ENCODE results near the gene PHACTR2. TPM values are rescaled to one million over a fixed set of nuclear protein-coding genes. Genes with fewer than 3 reads are reported as not detected.

PHACTR2 gene
- total and polyA plus RNA-seq, 2 of the 13 experiments (the other 11 are each of a cell fraction or from before 2014, with no cell fraction given), result 11.3 to 28.2 TPM

DNA sequence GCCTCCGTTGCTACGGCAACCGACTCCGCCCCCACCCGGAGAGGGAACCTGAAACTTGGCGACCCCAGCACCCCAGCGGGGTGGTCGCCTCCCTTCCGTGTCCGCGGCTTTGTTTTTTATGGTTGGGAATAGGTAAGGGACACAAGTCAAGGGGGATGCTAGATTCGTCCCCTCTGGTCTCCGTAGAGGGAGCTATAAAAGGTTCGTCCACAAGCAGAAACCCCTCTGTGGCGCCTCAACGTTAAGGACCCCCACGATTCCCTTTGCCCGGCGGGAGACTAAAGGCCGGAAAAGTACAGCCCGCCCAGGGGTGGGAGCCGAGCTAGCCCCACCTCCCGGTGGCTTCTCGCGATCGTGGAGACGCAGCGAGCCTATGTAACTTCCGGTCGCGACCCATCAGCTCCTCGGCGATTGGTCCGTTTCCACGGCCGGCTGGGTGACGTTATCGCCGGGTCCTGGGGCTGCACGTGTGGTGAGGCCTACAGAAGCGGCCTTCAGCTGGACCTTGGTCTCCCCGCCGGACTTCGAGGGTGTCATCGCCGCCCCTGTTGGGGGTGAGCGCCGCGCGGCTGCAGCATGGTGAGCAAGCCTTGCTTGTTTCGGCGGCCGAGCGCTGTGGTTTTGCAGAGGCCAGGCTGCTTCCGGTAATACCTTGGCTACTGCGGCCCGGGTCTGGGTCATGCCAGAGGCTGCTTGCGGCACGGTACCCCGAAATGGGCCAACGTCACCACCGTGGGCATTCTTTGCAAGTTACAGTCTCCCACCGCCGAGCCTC, 165.3 kb downstream of the PHACTR2 start, which contains the start of gene LTV1 (continued):
- TF ChIP-seq, protein P1, sequence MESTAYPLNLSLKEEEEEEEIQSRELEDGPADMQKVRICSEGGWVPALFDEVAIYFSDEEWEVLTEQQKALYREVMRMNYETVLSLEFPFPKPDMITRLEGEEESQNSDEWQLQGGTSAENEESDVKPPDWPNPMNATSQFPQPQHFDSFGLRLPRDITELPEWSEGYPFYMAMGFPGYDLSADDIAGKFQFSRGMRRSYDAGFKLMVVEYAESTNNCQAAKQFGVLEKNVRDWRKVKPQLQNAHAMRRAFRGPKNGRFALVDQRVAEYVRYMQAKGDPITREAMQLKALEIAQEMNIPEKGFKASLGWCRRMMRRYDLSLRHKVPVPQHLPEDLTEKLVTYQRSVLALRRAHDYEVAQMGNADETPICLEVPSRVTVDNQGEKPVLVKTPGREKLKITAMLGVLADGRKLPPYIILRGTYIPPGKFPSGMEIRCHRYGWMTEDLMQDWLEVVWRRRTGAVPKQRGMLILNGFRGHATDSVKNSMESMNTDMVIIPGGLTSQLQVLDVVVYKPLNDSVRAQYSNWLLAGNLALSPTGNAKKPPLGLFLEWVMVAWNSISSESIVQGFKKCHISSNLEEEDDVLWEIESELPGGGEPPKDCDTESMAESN (CRISPR knock-in tag; conservative IDR thresholded peaks at IDR 0.05), result peak; percentile 98
- TF ChIP-seq ETV6 (CRISPR knock-in tag; conservative IDR thresholded peaks at IDR 0.05), result 0 out of 2 replicates have a peak, but pooled peaks have one; percentile 64
- 0 out of 2 replicates have a peak, but pooled peaks have one; percentile 33 for TF ChIP-seq ZNF7 (CRISPR knock-in tag; IDR thresholded peaks at IDR 0.05)
- peak; percentile 91; the same call in 1 of the 2 replicates for TF ChIP-seq ZNF136 (CRISPR knock-in tag; IDR thresholded peaks at IDR 0.05; ENCODE audit: low read depth)
- no peak for TF ChIP-seq TAF15 (IDR thresholded peaks at IDR 0.05; ENCODE audit: low read depth, low read length, poor library complexity, severe bottlenecking)
- TF ChIP-seq, protein P2, sequence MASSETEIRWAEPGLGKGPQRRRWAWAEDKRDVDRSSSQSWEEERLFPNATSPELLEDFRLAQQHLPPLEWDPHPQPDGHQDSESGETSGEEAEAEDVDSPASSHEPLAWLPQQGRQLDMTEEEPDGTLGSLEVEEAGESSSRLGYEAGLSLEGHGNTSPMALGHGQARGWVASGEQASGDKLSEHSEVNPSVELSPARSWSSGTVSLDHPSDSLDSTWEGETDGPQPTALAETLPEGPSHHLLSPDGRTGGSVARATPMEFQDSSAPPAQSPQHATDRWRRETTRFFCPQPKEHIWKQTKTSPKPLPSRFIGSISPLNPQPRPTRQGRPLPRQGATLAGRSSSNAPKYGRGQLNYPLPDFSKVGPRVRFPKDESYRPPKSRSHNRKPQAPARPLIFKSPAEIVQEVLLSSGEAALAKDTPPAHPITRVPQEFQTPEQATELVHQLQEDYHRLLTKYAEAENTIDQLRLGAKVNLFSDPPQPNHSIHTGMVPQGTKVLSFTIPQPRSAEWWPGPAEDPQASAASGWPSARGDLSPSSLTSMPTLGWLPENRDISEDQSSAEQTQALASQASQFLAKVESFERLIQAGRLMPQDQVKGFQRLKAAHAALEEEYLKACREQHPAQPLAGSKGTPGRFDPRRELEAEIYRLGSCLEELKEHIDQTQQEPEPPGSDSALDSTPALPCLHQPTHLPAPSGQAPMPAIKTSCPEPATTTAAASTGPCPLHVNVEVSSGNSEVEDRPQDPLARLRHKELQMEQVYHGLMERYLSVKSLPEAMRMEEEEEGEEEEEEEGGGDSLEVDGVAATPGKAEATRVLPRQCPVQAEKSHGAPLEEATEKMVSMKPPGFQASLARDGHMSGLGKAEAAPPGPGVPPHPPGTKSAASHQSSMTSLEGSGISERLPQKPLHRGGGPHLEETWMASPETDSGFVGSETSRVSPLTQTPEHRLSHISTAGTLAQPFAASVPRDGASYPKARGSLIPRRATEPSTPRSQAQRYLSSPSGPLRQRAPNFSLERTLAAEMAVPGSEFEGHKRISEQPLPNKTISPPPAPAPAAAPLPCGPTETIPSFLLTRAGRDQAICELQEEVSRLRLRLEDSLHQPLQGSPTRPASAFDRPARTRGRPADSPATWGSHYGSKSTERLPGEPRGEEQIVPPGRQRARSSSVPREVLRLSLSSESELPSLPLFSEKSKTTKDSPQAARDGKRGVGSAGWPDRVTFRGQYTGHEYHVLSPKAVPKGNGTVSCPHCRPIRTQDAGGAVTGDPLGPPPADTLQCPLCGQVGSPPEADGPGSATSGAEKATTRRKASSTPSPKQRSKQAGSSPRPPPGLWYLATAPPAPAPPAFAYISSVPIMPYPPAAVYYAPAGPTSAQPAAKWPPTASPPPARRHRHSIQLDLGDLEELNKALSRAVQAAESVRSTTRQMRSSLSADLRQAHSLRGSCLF (CRISPR knock-in tag; IDR thresholded peaks at IDR 0.05; ENCODE audit: borderline replicate concordance), result peak; percentile 95
- TF ChIP-seq, protein P3, sequence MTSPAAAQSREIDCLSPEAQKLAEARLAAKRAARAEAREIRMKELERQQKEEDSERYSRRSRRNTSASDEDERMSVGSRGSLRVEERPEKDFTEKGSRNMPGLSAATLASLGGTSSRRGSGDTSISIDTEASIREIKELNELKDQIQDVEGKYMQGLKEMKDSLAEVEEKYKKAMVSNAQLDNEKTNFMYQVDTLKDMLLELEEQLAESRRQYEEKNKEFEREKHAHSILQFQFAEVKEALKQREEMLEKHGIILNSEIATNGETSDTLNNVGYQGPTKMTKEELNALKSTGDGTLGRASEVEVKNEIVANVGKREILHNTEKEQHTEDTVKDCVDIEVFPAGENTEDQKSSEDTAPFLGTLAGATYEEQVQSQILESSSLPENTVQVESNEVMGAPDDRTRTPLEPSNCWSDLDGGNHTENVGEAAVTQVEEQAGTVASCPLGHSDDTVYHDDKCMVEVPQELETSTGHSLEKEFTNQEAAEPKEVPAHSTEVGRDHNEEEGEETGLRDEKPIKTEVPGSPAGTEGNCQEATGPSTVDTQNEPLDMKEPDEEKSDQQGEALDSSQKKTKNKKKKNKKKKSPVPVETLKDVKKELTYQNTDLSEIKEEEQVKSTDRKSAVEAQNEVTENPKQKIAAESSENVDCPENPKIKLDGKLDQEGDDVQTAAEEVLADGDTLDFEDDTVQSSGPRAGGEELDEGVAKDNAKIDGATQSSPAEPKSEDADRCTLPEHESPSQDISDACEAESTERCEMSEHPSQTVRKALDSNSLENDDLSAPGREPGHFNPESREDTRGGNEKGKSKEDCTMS (CRISPR knock-in tag; conservative IDR thresholded peaks at IDR 0.05), result no peak
- TF ChIP-seq, protein P4, sequence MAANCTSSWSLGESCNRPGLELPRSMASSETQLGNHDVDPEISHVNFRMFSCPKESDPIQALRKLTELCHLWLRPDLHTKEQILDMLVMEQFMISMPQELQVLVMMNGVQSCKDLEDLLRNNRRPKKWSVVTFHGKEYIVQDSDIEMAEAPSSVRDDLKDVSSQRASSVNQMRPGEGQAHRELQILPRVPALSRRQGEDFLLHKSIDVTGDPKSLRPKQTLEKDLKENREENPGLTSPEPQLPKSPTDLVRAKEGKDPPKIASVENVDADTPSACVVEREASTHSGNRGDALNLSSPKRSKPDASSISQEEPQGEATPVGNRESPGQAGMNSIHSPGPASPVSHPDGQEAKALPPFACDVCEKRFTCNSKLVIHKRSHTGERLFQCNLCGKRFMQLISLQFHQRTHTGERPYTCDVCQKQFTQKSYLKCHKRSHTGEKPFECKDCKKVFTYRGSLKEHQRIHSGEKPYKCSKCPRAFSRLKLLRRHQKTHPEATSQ (CRISPR knock-in tag; IDR thresholded peaks at IDR 0.05; ENCODE audit: borderline replicate concordance), result peak; percentile 77; the same call in 1 of the 2 replicates
- TF ChIP-seq SPEN (CRISPR knock-in tag; IDR thresholded peaks at IDR 0.05; ENCODE audit: low read depth), result peak; percentile 100
- TF ChIP-seq, protein P5, sequence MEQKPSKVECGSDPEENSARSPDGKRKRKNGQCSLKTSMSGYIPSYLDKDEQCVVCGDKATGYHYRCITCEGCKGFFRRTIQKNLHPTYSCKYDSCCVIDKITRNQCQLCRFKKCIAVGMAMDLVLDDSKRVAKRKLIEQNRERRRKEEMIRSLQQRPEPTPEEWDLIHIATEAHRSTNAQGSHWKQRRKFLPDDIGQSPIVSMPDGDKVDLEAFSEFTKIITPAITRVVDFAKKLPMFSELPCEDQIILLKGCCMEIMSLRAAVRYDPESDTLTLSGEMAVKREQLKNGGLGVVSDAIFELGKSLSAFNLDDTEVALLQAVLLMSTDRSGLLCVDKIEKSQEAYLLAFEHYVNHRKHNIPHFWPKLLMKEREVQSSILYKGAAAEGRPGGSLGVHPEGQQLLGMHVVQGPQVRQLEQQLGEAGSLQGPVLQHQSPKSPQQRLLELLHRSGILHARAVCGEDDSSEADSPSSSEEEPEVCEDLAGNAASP (CRISPR knock-in tag; IDR thresholded peaks at IDR 0.05; ENCODE audit: borderline replicate concordance), result peak; percentile 90
- TF ChIP-seq ZFYVE20 (CRISPR knock-in tag; IDR thresholded peaks at IDR 0.05; ENCODE audit: borderline replicate concordance, low read depth), result peak; percentile 91; the same call in 1 of the 2 replicates
- peak; percentile 92 for TF ChIP-seq SP4 (CRISPR knock-in tag; IDR thresholded peaks at IDR 0.05)
- TF ChIP-seq HOXA5 (CRISPR knock-in tag; IDR thresholded peaks at IDR 0.05), result peak; percentile 95
- TF ChIP-seq ZNF256 (CRISPR knock-in tag; conservative IDR thresholded peaks at IDR 0.05), result peak; percentile 97
- TF ChIP-seq POLR2AphosphoS2 (IDR thresholded peaks at IDR 0.05; ENCODE audit: low read depth, low read length), result peak; percentile 59; the same call in 1 of the 2 replicates

Measured in HepG2 (cell line).